CMK (cell line): ENCODE results near the gene POLR3E.
A peak's percentile ranks its signal among the peaks of the same experiment; 100 is the strongest.
"Not testable (repeated sequence)": the region's sequence is repeated elsewhere in the genome, so short reads cannot be mapped to it uniquely, and the experiment has no call there.

Experiments
- DNase-seq: peaks from one replicate; pipeline ENCODE4 v3.0.0-alpha.2; 2010; ENCODE audit warnings: low read depth

POLR3E gene

GRCh38 chr16:22293137-22294106, 3.8 kb upstream of the POLR3E start:
- DNase-seq: no peak

- DNase-seq: no peak
These were observed 740 bp upstream of the POLR3E start for GRCh38 chr16:22296225-22297113.

GRCh38 chr16:22297871-22298733, 893 bp downstream of the POLR3E start:
- peak; percentile 56 for DNase-seq

- DNase-seq: no peak
These were observed 1.8 kb downstream of the POLR3E start for GRCh38 chr16:22299036-22299435.

GRCh38 chr16:22300427-22301071, 3.3 kb downstream of the POLR3E start:
- no peak for DNase-seq

- DNase-seq: not testable (repeated sequence)
These were observed 4.2 kb downstream of the POLR3E start for GRCh38 chr16:22301423-22301822.

GRCh38 chr16:22302776-22303363, 5.7 kb downstream of the POLR3E start:
- DNase-seq: no peak

GRCh38 chr16:22304411-22304810, 7.2 kb downstream of the POLR3E start:
- no peak for DNase-seq

- DNase-seq: no peak
These were observed 9.6 kb downstream of the POLR3E start for GRCh38 chr16:22306788-22307187.

GRCh38 chr16:22307838-22308237, 10.6 kb downstream of the POLR3E start:
- DNase-seq: no peak

GRCh38 chr16:22308824-22309520, 11.8 kb downstream of the POLR3E start:
- DNase-seq: no peak

GRCh38 chr16:22311520-22311919, 14.3 kb downstream of the POLR3E start:
- no peak for DNase-seq

GRCh38 chr16:22312897-22313781, 15.9 kb downstream of the POLR3E start:
- no peak for DNase-seq

- DNase-seq: no peak
These were observed 16.8 kb downstream of the POLR3E start for GRCh38 chr16:22313876-22314470.

GRCh38 chr16:22314661-22315626, 17.7 kb downstream of the POLR3E start:
- no peak for DNase-seq

- DNase-seq: no peak
These were observed 18.8 kb downstream of the POLR3E start for GRCh38 chr16:22315979-22316378.

- no peak for DNase-seq
These were observed 19.2 kb downstream of the POLR3E start for GRCh38 chr16:22316411-22316811.
